Calu3 (cell line): ENCODE measurements around the gene PDLIM4. TPM values are rescaled to one million over a fixed set of nuclear protein-coding genes. Genes with fewer than 3 reads are reported as not detected.

Experiments
- BruUV-seq: library from RNA; stranded (reverse); fragments of 400-500 nt; replicated peaks from 2 replicates; lab custom pipeline; 2021; lab: Mats Ljungman, UMichigan
- CTCF ChIA-PET: fragments of 300-600 bp; sonication (Branson Sonifier 250); formaldehyde crosslinking; loops from one replicate; lab custom pipeline; 2022; ENCODE audit warnings: antibody characterized with exemption; lab: Charles Lee
- DNase-seq: peaks from one replicate; pipeline ENCODE4 v3.0.0; 2022
- H3K27ac Mint-ChIP-seq: one replicate; pipeline ENCODE4 v1.8.0; 2022; ENCODE audit warnings: mixed read lengths; ENCODE audit not compliant: unreplicated experiment
- H3K27me3 Mint-ChIP-seq: one replicate; pipeline ENCODE4 v1.8.0; 2022; ENCODE audit warnings: mixed read lengths; ENCODE audit not compliant: unreplicated experiment
- H3K36me3 Mint-ChIP-seq: one replicate; pipeline ENCODE4 v1.8.0; 2022; ENCODE audit warnings: mild to moderate bottlenecking, moderate library complexity, mixed read lengths; ENCODE audit not compliant: insufficient read depth, unreplicated experiment
- H3K4me1 Mint-ChIP-seq: one replicate; pipeline ENCODE4 v1.8.0; 2022; ENCODE audit warnings: mild to moderate bottlenecking, low read depth, mixed read lengths; ENCODE audit not compliant: unreplicated experiment
- H3K4me3 Mint-ChIP-seq: one replicate; pipeline ENCODE4 v1.8.0; 2022; ENCODE audit warnings: mild to moderate bottlenecking, low read depth, moderate library complexity, mixed read lengths; ENCODE audit not compliant: unreplicated experiment
- H3K9me3 Mint-ChIP-seq: one replicate; pipeline ENCODE4 v1.8.0; 2022; ENCODE audit warnings: low read depth, mixed read lengths; ENCODE audit not compliant: unreplicated experiment
- intact Hi-C: fragments of 100-400 bp; cut with micrococcal nuclease; formaldehyde crosslinking; loops from one replicate; pipeline ENCODE4 v1.10.0; 2022; ENCODE audit not compliant: unreplicated experiment
- total RNA-seq: library from RNA; stranded (reverse); gene quantifications from 2 replicates; pipeline ENCODE4 v1.2.3, GENCODE V29; 2022
- TF ChIP-seq, protein P1 (sequence below): fragments of 200-600 bp; IDR thresholded peaks from one replicate; pipeline ENCODE4 v1.8.0; 2022; ENCODE audit warnings: antibody characterized with exemption; ENCODE audit not compliant: unreplicated experiment

The PDLIM4 gene
- total RNA-seq, 1 experiment from 2014 or later, result 20.8 TPM

DNA sequence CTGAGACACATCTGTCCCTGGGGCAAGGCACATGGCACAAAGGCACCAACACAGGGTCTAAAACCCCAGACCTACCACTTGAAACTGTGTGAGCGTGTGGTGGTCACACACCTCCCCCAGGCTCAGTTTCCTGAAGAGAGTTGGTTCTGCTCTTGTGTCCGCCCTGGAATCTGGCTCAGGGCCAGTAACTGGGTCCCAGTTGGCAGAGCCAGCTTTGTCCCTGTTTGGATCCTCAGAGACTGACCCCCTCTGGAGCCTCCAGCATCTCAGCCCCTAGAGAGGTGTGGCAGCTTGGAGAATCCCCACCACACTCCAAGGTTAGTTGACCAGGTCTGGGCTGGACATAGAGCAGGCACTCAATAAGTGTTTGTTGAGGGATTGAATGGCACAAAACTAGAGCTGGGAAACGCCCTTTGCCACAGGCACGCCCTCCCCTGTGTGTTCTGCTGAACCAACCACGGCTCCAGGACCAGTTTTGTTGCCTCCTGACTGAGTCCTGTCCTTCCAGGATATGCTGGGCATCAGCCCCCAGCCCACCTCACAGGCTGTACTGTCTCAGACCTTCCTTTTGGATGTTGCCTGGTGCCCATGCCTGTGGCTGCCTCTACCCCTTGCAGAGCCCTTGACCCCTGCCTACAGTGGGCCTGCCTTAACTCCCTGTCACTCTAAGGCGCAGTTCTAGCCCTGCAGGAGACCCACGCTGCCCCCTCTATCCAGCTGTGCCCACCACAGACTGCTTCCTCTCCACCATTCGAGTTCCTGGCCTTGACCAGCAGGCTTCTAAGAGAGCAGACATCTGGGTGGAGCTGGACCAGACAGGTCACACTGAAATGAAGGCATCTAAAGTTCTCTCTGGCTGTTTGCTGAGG is 3.8 kb upstream of the PDLIM4 start:
- peaks cover 15% of the 10 kb centered on the region for H3K36me3 Mint-ChIP-seq
- TF ChIP-seq, protein P1, sequence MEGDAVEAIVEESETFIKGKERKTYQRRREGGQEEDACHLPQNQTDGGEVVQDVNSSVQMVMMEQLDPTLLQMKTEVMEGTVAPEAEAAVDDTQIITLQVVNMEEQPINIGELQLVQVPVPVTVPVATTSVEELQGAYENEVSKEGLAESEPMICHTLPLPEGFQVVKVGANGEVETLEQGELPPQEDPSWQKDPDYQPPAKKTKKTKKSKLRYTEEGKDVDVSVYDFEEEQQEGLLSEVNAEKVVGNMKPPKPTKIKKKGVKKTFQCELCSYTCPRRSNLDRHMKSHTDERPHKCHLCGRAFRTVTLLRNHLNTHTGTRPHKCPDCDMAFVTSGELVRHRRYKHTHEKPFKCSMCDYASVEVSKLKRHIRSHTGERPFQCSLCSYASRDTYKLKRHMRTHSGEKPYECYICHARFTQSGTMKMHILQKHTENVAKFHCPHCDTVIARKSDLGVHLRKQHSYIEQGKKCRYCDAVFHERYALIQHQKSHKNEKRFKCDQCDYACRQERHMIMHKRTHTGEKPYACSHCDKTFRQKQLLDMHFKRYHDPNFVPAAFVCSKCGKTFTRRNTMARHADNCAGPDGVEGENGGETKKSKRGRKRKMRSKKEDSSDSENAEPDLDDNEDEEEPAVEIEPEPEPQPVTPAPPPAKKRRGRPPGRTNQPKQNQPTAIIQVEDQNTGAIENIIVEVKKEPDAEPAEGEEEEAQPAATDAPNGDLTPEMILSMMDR, result no peak
- H3K27me3 Mint-ChIP-seq, result no peaks in the 10 kb centered on the region
- peaks cover 15% of the 10 kb centered on the region for H3K4me1 Mint-ChIP-seq
- intact Hi-C loops, result no loop called here
- DNase-seq, result no peak
- H3K27ac Mint-ChIP-seq, result no peak overlapping the region
- BruUV-seq, result no TSS peak
- no peak overlapping the region for H3K4me3 Mint-ChIP-seq
- no peaks in the 10 kb centered on the region for H3K9me3 Mint-ChIP-seq
- CTCF ChIA-PET, result interaction anchor here (1.1 to 1.4 kb wide), 3 partner anchors 11 to 40 kb away, joined by 3 to 4 read pairs (median 3); partner anchors contain the start of gene SLC22A4

- TF ChIP-seq, protein P1, result no peak
- CTCF ChIA-PET, result interaction anchor here (1.3 to 1.4 kb wide), 2 partner anchors 11 to 39 kb away, joined by 3 to 4 read pairs; partner anchors contain the start of gene SLC22A4
- H3K27ac Mint-ChIP-seq, result no peak overlapping the region
- no peaks in the 10 kb centered on the region for H3K27me3 Mint-ChIP-seq
- H3K4me1 Mint-ChIP-seq, result peaks cover 22% of the 10 kb centered on the region
- H3K9me3 Mint-ChIP-seq, result no peaks in the 10 kb centered on the region
- H3K4me3 Mint-ChIP-seq, result no peak overlapping the region
- intact Hi-C loops, result no loop called here
- no TSS peak for BruUV-seq
- no peak for DNase-seq
- peaks cover 15% of the 10 kb centered on the region for H3K36me3 Mint-ChIP-seq
These were observed 3.0 kb upstream of the PDLIM4 start for GRCh38 chr5:132254321-132254977.

GRCh38 chr5:132256086-132256782 is 1.3 kb upstream of the PDLIM4 start:
- CTCF ChIA-PET, result no interaction called here
- intact Hi-C loops, result no loop called here
- no peak overlapping the region for H3K27ac Mint-ChIP-seq
- no TSS peak for BruUV-seq
- peaks cover 26% of the 10 kb centered on the region for H3K36me3 Mint-ChIP-seq
- peak overlapping the region; percentile 74 for H3K4me3 Mint-ChIP-seq
- H3K27me3 Mint-ChIP-seq, result no peaks in the 10 kb centered on the region
- TF ChIP-seq, protein P1, result no peak
- no peak for DNase-seq
- H3K4me1 Mint-ChIP-seq, result peaks cover 39% of the 10 kb centered on the region
- H3K9me3 Mint-ChIP-seq, result no peaks in the 10 kb centered on the region

GRCh38 chr5:132256783-132257130 is 739 bp upstream of the PDLIM4 start:
- no peak for DNase-seq
- peak overlapping the region; percentile 74 for H3K4me3 Mint-ChIP-seq
- H3K4me1 Mint-ChIP-seq, result peaks cover 39% of the 10 kb centered on the region
- no peak overlapping the region for H3K27ac Mint-ChIP-seq
- no peaks in the 10 kb centered on the region for H3K9me3 Mint-ChIP-seq
- intact Hi-C loops, result no loop called here
- peaks cover 26% of the 10 kb centered on the region for H3K36me3 Mint-ChIP-seq
- TF ChIP-seq, protein P1, result no peak
- BruUV-seq, result no TSS peak
- no peaks in the 10 kb centered on the region for H3K27me3 Mint-ChIP-seq
- CTCF ChIA-PET, result no interaction called here
